Esophagus (tissue), 2 donors: Measurements from ENCODE around the gene TAS1R3. TPM values are rescaled to one million over a fixed set of nuclear protein-coding genes. Genes with fewer than 3 reads are reported as not detected.

Experiments used
- H3K27ac ChIP-seq, 2 donors: one replicate each; pipeline ENCODE4 v1.5.1; 2013; ENCODE audit warnings: low read depth in 2 of 2, mild to moderate bottlenecking in 2 of 2, inconsistent platforms in 1 of 2, low read length in 1 of 2, moderate library complexity in 1 of 2
- H3K27me3 ChIP-seq, 2 donors: one replicate each; pipeline ENCODE4 v1.6.1; 2013; ENCODE audit warnings: low read length in 2 of 2, control low read depth in 1 of 2, mild to moderate bottlenecking in 1 of 2; ENCODE audit not compliant: insufficient read depth in 2 of 2, control insufficient read depth in 1 of 2
- H3K36me3 ChIP-seq, 2 donors: one replicate each; pipeline ENCODE4 v1.6.1; 2013; ENCODE audit warnings: low read length in 1 of 2; ENCODE audit not compliant: control insufficient read depth in 2 of 2, insufficient read depth in 2 of 2
- H3K4me1 ChIP-seq, 2 donors: one replicate each; pipeline ENCODE4 v1.6.1; 2013; ENCODE audit warnings: low read length in 1 of 2; ENCODE audit not compliant: control insufficient read depth in 2 of 2, insufficient read depth in 2 of 2
- H3K4me3 ChIP-seq, 2 donors: one replicate each; pipeline ENCODE4 v1.5.1; 2013; ENCODE audit warnings: low read length in 2 of 2, mild to moderate bottlenecking in 2 of 2, low read depth in 1 of 2, moderate library complexity in 1 of 2
- H3K9me3 ChIP-seq, 2 donors: one replicate each; pipeline ENCODE4 v1.6.1; 2013; ENCODE audit warnings: mild to moderate bottlenecking in 2 of 2, low read depth in 1 of 2, low read length in 1 of 2, moderate library complexity in 1 of 2; ENCODE audit not compliant: control insufficient read depth in 2 of 2, insufficient read depth in 1 of 2
- WGBS, 2 donors: extraction: QIAGEN DNeasy Blood & Tissue Kit; methylation state at CpG; one replicate each; pipeline ENCODE4 v1.1.7; 2013; 5-methylcytosine and 5-hydroxymethylcytosine counted together
- polyA plus RNA-seq, 2 donors: library from polyadenylated mRNA; stranded (reverse); fragments of 200-250 nt; gene quantifications; one replicate each; pipeline ENCODE4 v1.2.3, GENCODE V29; 2013
- donor health status: healthy with polysubstance abuse.
- donor health status: Bipolar disorder and iron deficiency.

Gene TAS1R3
- polyA plus RNA-seq, 2 donors = 0.28 to 1.9 TPM

- Histone ChIP-seq H3K4me1 (peaks cover 8 to 21% of the 10 kb centered on the region in 2 donors), H3K27ac (no peak overlapping the region), H3K9me3 (no peaks in the 10 kb centered on the region), H3K4me3 (no peak overlapping the region), H3K27me3 (no peaks in the 10 kb centered on the region), H3K36me3 (peaks cover 5 to 30% of the 10 kb centered on the region in 2 donors)
- 84 to 86% methylated on average over 10 of the region's 10 CpGs for WGBS, 2 donors
These were observed 8.1 kb upstream of the TAS1R3 start for GRCh38 chr1:1322952-1323351.

- H3K27ac ChIP-seq = peak overlapping the region; percentile 67 to 90
- H3K4me3 ChIP-seq = peak overlapping the region; percentile 76 to 84
- peaks cover 8 to 16% of the 10 kb centered on the region in 2 donors for H3K4me1 ChIP-seq
- no peaks in the 10 kb centered on the region for H3K27me3 ChIP-seq
- 0 to 1% methylated on average over 21 to 41 of the region's 41 CpGs for WGBS, 2 donors
- no peaks in the 10 kb centered on the region for H3K9me3 ChIP-seq
- peaks cover 3 to 34% of the 10 kb centered on the region in 2 donors for H3K36me3 ChIP-seq
These were observed 7.0 kb upstream of the TAS1R3 start for GRCh38 chr1:1324084-1324523.

- Histone ChIP-seq H3K27ac (peak within 1 kb of the TSS; percentile 83 to 95), H3K9me3 (peaks cover 0 to 5% of the 10 kb centered on the region in 2 donors), H3K36me3 (peaks cover 3 to 33% of the 10 kb centered on the region in 2 donors), H3K4me3 (peak within 1 kb of the TSS; percentile 80 to 84), H3K27me3 (no peaks in the 10 kb centered on the region), H3K4me1 (peaks cover 8 to 22% of the 10 kb centered on the region in 2 donors)
- WGBS, 2 donors = 0 to 3% methylated on average over 62 to 84 of the region's 84 CpGs
These were observed 6.4 kb upstream of the TAS1R3 start, which contains the start of the genes CPTP and INTS11 for GRCh38 chr1:1324524-1325287. Gene CPTP (plus strand): TSS chr1:1324802. CDS start chr1:1326911, 2,109 bp downstream. Gene INTS11 (minus strand): TSS chr1:1324660. CDS start chr1:1324608, 52 bp downstream.

DNA sequence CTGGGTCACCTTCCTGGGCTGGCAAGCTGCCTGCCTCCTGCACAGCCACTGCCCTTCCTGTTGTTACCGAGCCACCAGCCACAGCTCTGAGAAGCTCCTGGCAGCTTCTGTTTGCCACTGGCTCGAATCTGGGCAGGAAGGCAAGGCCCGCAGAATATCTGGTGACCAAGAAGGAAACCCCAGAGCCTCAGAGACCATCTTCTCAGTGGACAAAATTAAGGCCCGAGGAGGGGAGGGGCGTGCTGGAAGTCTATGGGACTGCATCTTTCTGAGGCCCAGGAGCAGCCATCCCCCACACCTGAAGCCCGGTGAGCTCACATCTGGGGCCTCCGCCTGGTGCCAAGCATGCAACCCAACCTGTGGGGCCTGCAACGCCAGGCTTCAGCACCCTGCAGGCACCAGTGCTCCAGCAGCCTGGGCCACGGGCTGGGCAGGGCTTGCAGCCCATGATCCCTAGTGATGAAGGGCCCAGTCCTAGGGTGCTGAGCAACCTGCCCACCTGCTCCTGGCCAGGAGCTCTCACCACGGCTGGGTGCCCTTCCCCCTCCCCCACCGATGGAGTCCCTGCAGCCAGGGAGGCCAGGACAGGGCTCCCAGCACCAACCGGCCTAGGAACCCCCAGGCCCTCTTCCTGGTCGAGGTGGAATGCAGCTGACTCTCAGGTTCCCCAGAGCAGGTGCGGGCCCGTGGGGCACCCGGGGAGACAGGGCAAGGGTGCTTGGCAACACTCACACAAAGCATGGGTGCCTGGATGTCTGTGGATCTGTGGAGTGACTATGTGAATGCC lies 5.6 kb upstream of the TAS1R3 start:
- Histone ChIP-seq H3K4me1 (peaks cover 8 to 29% of the 10 kb centered on the region in 2 donors), H3K4me3 (peak overlapping the region; percentile 80 to 84), H3K27ac (peak overlapping the region; percentile 83 to 95), H3K36me3 (peaks cover 3 to 30% of the 10 kb centered on the region in 2 donors), H3K9me3 (peaks cover 0 to 5% of the 10 kb centered on the region in 2 donors), H3K27me3 (no peaks in the 10 kb centered on the region)
- WGBS, 2 donors = 31 to 35% methylated on average over 16 of the region's 16 CpGs

DNA sequence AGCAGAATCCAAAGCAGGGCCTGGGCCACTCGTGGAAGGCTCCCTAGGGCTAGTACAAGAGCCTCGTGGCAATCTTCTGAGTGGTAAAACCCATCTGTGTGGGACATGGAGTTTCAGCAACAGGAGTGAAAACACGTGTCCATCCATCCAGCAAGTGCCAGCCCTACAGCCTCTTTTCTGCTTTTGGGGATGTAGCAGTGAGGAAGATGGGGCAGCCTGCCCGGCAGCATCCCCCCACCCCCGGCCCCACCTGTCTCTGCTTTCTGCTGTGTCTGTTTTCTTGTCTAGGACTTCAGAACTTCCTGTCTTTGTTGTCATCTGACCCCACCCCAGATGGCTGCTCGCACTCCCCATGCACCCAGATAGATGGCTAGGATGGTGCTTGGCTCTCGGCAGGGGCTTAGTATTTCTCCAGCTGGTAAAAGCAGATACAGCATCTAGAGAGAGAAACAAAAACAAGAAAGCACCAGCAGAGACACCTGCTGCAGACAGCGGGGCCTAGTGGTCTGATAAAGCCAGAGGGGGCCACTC lies 4.9 kb upstream of the TAS1R3 start:
- H3K27me3 ChIP-seq = no peaks in the 10 kb centered on the region
- peaks cover 8 to 36% of the 10 kb centered on the region in 2 donors for H3K4me1 ChIP-seq
- peak overlapping the region; percentile 80 to 84 for H3K4me3 ChIP-seq
- H3K36me3 ChIP-seq = peaks cover 3 to 27% of the 10 kb centered on the region in 2 donors
- WGBS, 2 donors = 55 to 58% methylated on average over 8 of the region's 8 CpGs
- peak overlapping the region in 1 of 2 donors; percentile 95 for H3K27ac ChIP-seq
- H3K9me3 ChIP-seq = peaks cover 0 to 5% of the 10 kb centered on the region in 2 donors

- Histone ChIP-seq H3K36me3 (peaks cover 3 to 25% of the 10 kb centered on the region in 2 donors), H3K4me1 (peaks cover 8 to 44% of the 10 kb centered on the region in 2 donors), H3K27me3 (no peaks in the 10 kb centered on the region), H3K27ac (no peak overlapping the region), H3K9me3 (peaks cover 0 to 5% of the 10 kb centered on the region in 2 donors), H3K4me3 (no peak overlapping the region)
- WGBS, 2 donors = 91 to 92% methylated on average over 39 to 40 of the region's 40 CpGs
These were observed 3.8 kb upstream of the TAS1R3 start for GRCh38 chr1:1327291-1327690.

GRCh38 chr1:1328254-1328653 lies 2.8 kb upstream of the TAS1R3 start:
- H3K9me3 ChIP-seq = peaks cover 0 to 5% of the 10 kb centered on the region in 2 donors
- H3K4me3 ChIP-seq = no peak overlapping the region
- 78% methylated on average over 13 to 15 of the region's 15 CpGs for WGBS, 2 donors
- H3K4me1 ChIP-seq = peaks cover 8 to 48% of the 10 kb centered on the region in 2 donors
- no peak overlapping the region for H3K27ac ChIP-seq
- H3K27me3 ChIP-seq = no peaks in the 10 kb centered on the region
- H3K36me3 ChIP-seq = peaks cover 3 to 25% of the 10 kb centered on the region in 2 donors

- H3K36me3 ChIP-seq = peaks cover 3 to 36% of the 10 kb centered on the region in 2 donors
These were observed 1.5 kb upstream of the TAS1R3 start for GRCh38 chr1:1329304-1330210.

More at GRCh38 chr1:1329304-1330210, 1.5 kb upstream of the TAS1R3 start:
- no peaks in the 10 kb centered on the region for H3K27me3 ChIP-seq
- H3K4me3 ChIP-seq = no peak overlapping the region
- H3K9me3 ChIP-seq = peaks cover 0 to 5% of the 10 kb centered on the region in 2 donors
- peaks cover 6 to 57% of the 10 kb centered on the region in 2 donors for H3K4me1 ChIP-seq
- WGBS, 2 donors = 89% methylated on average over 58 of the region's 58 CpGs
- H3K27ac ChIP-seq = peak overlapping the region in 1 of 2 donors; percentile 7
